ENCODE measurements around the gene HSPB9.

The HSPB9 gene

GRCh38 chr17:42129109-42129837 lies 6.7 kb downstream of the HSPB9 start:
- no peak for TF ChIP-seq CTCF (IDR thresholded peaks at IDR 0.05)

- TF ChIP-seq CTCF (IDR thresholded peaks at IDR 0.05), result no peak
Observed at GRCh38 chr17:42130310-42130936, 7.8 kb downstream of the HSPB9 start.

- TF ChIP-seq CTCF (IDR thresholded peaks at IDR 0.05), result no peak
Observed at GRCh38 chr17:42131232-42131631, 8.6 kb downstream of the HSPB9 start.

- TF ChIP-seq CTCF (IDR thresholded peaks at IDR 0.05), result no peak
Observed at GRCh38 chr17:42131981-42132432, 9.4 kb downstream of the HSPB9 start.

- TF ChIP-seq CTCF (IDR thresholded peaks at IDR 0.05), result no peak
Observed at GRCh38 chr17:42132941-42133340, 10.3 kb downstream of the HSPB9 start.

- TF ChIP-seq CTCF (IDR thresholded peaks at IDR 0.05), result no peak
Observed at GRCh38 chr17:42133461-42134041, 10.9 kb downstream of the HSPB9 start.

- TF ChIP-seq CTCF (IDR thresholded peaks at IDR 0.05), result no peak
Observed at GRCh38 chr17:42135151-42135550, 12.5 kb downstream of the HSPB9 start.
